ENCODE measurements around the gene PHC1.

- TF ChIP-seq CTCF (IDR thresholded peaks at IDR 0.05; ENCODE audit: borderline replicate concordance, extremely low read depth, low read length, poor library complexity, severe bottlenecking) (no peak), EZH2 (IDR thresholded peaks at IDR 0.05; ENCODE audit: borderline replicate concordance, low read depth, low read length, severe bottlenecking) (no peak)
Observed at GRCh38 chr12:8894986-8895385, 19.3 kb upstream of the PHC1 start.

All from DND-41 (cell line).